ENCODE results near the gene ANAPC4. TPM values are rescaled to one million over a fixed set of nuclear protein-coding genes. Genes with fewer than 3 reads are reported as not detected.

Gene ANAPC4
- total RNA-seq, 1 donor from 2014 or later, result 23.6 TPM

Other genes starting within 250 kb of the ANAPC4 start
- 42.4 TPM for gene SEPSECS, start 216.8 kb upstream of the ANAPC4 start, total RNA-seq (ENCODE audit: insufficient read depth, low replicate concordance)
- gene PI4K2B, start 143.2 kb upstream of the ANAPC4 start, total RNA-seq (ENCODE audit: insufficient read depth, low replicate concordance), result 22.9 TPM
- 14.4 TPM for gene ZCCHC4, start 64.5 kb upstream of the ANAPC4 start, total RNA-seq (ENCODE audit: insufficient read depth, low replicate concordance)

Measured in umbilical cord (tissue), 1 donor.